H9 (cell line): Measurements from ENCODE around the gene THSD1. TPM values are rescaled to one million over a fixed set of nuclear protein-coding genes. Genes with fewer than 3 reads are reported as not detected.

Source experiments
- DNase-seq: peaks from one replicate; pipeline ENCODE4 v3.0.0-alpha.2; 2017
- H2AFZ ChIP-seq: one replicate; pipeline ENCODE4 v1.6.1; 2013; ENCODE audit warnings: mild to moderate bottlenecking, low read length, control low read depth, moderate library complexity
- H2AK5ac ChIP-seq: 2 replicates; pipeline ENCODE4 v1.6.1; 2013; ENCODE audit warnings: low read length, control low read depth, mixed read lengths; ENCODE audit not compliant: insufficient read length
- H2BK120ac ChIP-seq: one replicate; pipeline ENCODE4 v1.6.1; 2013; ENCODE audit warnings: low read depth, mild to moderate bottlenecking, low read length, control low read depth, inconsistent platforms; ENCODE audit not compliant: poor library complexity, severe bottlenecking
- H2BK12ac ChIP-seq: 2 replicates; pipeline ENCODE4 v1.6.1; 2013; ENCODE audit warnings: low read length, control low read depth, mixed read lengths, low read depth; ENCODE audit not compliant: insufficient read length
- H2BK15ac ChIP-seq: 2 replicates; pipeline ENCODE4 v1.6.1; 2013; ENCODE audit warnings: low read depth, low read length, control low read depth
- H2BK20ac ChIP-seq: one replicate; pipeline ENCODE4 v1.6.1; 2013; ENCODE audit warnings: low read depth, mild to moderate bottlenecking, low read length, control low read depth, inconsistent platforms; ENCODE audit not compliant: poor library complexity, severe bottlenecking
- H2BK5ac ChIP-seq: 2 replicates; pipeline ENCODE4 v1.6.1; 2013; ENCODE audit warnings: low read length, control low read depth, mixed read lengths; ENCODE audit not compliant: insufficient read length
- H3K14ac ChIP-seq: 2 replicates; pipeline ENCODE4 v1.6.1; 2013; ENCODE audit warnings: low read length, control low read depth; ENCODE audit not compliant: insufficient read depth
- H3K18ac ChIP-seq: 2 replicates; pipeline ENCODE4 v1.6.1; 2013; ENCODE audit warnings: low read depth, mild to moderate bottlenecking, mixed read lengths, low read length, control low read depth; ENCODE audit not compliant: insufficient read length
- H3K23ac ChIP-seq: 2 replicates; pipeline ENCODE4 v1.6.1; 2013; ENCODE audit warnings: low read length, control low read depth, mixed read lengths, low read depth; ENCODE audit not compliant: insufficient read length
- H3K23me2 ChIP-seq: 2 replicates; pipeline ENCODE4 v1.6.1; 2013; ENCODE audit warnings: low read depth, mild to moderate bottlenecking, mixed read lengths, low read length, control low read depth; ENCODE audit not compliant: insufficient read length, poor library complexity, severe bottlenecking
- H3K27ac ChIP-seq: 2 replicates; pipeline ENCODE4 v1.5.1; 2013; ENCODE audit warnings: low read length, control low read depth, mixed read lengths, low read depth; ENCODE audit not compliant: insufficient read length
- H3K27me3 ChIP-seq: 2 replicates; pipeline ENCODE4 v1.6.1; 2013; ENCODE audit warnings: low read length, control low read depth, inconsistent platforms; ENCODE audit not compliant: insufficient read depth
- H3K4ac ChIP-seq: 2 replicates; pipeline ENCODE4 v1.6.1; 2013; ENCODE audit warnings: low read depth, mild to moderate bottlenecking, control low read depth, inconsistent platforms, low read length, moderate library complexity
- H3K4me1 ChIP-seq: 2 replicates; pipeline ENCODE4 v1.6.1; 2013; ENCODE audit warnings: low read length, control low read depth, inconsistent platforms; ENCODE audit not compliant: insufficient read depth
- H3K4me2 ChIP-seq: 2 replicates; pipeline ENCODE4 v1.6.1; 2013; ENCODE audit warnings: low read length, control low read depth, mixed read lengths; ENCODE audit not compliant: insufficient read length, insufficient read depth
- H3K56ac ChIP-seq: 2 replicates; pipeline ENCODE4 v1.6.1; 2013; ENCODE audit warnings: low read depth, mild to moderate bottlenecking, mixed read lengths, low read length, control low read depth; ENCODE audit not compliant: insufficient read length
- H3K79me1 ChIP-seq: 2 replicates; pipeline ENCODE4 v1.6.1; 2013; ENCODE audit warnings: low read depth, mild to moderate bottlenecking, moderate library complexity, low read length, control low read depth, inconsistent platforms; ENCODE audit not compliant: insufficient read depth, poor library complexity, severe bottlenecking
- H3K79me2 ChIP-seq: 2 replicates; pipeline ENCODE4 v1.6.1; 2013; ENCODE audit warnings: low read length, control low read depth, inconsistent platforms; ENCODE audit not compliant: insufficient read depth
- H3K9ac ChIP-seq: 2 replicates; pipeline ENCODE4 v1.6.1; 2013; ENCODE audit warnings: low read length, control low read depth, mixed read lengths; ENCODE audit not compliant: insufficient read length; ENCODE audit errors: extremely low read depth
- H3K9me3 ChIP-seq: one replicate; pipeline ENCODE4 v1.6.1; 2013; ENCODE audit warnings: low read depth, low read length, inconsistent platforms; ENCODE audit not compliant: control insufficient read depth
- H3T11ph ChIP-seq: one replicate; pipeline ENCODE4 v1.6.1; 2013; ENCODE audit warnings: mild to moderate bottlenecking, low read length, control low read depth, inconsistent platforms
- H4K20me1 ChIP-seq: one replicate; pipeline ENCODE4 v1.6.1; 2013; ENCODE audit not compliant: control insufficient read depth, insufficient read length, insufficient read depth
- H4K5ac ChIP-seq: 2 replicates; pipeline ENCODE4 v1.6.1; 2013; ENCODE audit warnings: low read depth, mild to moderate bottlenecking, mixed read lengths, low read length, control low read depth; ENCODE audit not compliant: insufficient read length
- H4K8ac ChIP-seq: replicated peaks from 2 replicates; pipeline ENCODE4 v1.6.1; 2013; ENCODE audit warnings: low read length, control low read depth, mixed read lengths, low read depth; ENCODE audit not compliant: insufficient read length
- H4K91ac ChIP-seq: 2 replicates; pipeline ENCODE4 v1.6.1; 2013; ENCODE audit warnings: low read depth, mild to moderate bottlenecking, moderate library complexity, mixed read lengths, low read length, control low read depth; ENCODE audit not compliant: insufficient read length
- H3K27ac Mint-ChIP-seq, 3 experiments: 2 replicates in 2 of 3; 3 replicates in 1 of 3; pipeline ENCODE4 v1.8.0; 2020 to 2021; ENCODE audit warnings: mixed read lengths in 3 of 3, mild to moderate bottlenecking in 1 of 3, moderate library complexity in 1 of 3
- H3K27me3 Mint-ChIP-seq: 2 replicates; pipeline ENCODE4 v1.8.0; 2021; ENCODE audit warnings: low read depth, mild to moderate bottlenecking, moderate library complexity, mixed read lengths
- H3K36me3 Mint-ChIP-seq, 3 experiments: 2 replicates in 2 of 3; 3 replicates in 1 of 3; pipeline ENCODE4 v1.8.0; 2020 to 2021; ENCODE audit warnings: low read depth in 3 of 3, mixed read lengths in 3 of 3; ENCODE audit not compliant: insufficient read depth in 1 of 3
- H3K4me1 Mint-ChIP-seq, 2 experiments: 2 replicates each; pipeline ENCODE4 v1.8.0; 2020; ENCODE audit warnings: mixed read lengths in 2 of 2
- H3K4me3 Mint-ChIP-seq, 2 experiments: 2 replicates in 1 of 2; 3 replicates in 1 of 2; pipeline ENCODE4 v1.8.0; 2020 to 2021; ENCODE audit warnings: mild to moderate bottlenecking in 2 of 2, mixed read lengths in 2 of 2, moderate library complexity in 1 of 2
- H3K9me3 Mint-ChIP-seq, 2 experiments: 2 replicates in 1 of 2; 3 replicates in 1 of 2; pipeline ENCODE4 v1.8.0; 2020; ENCODE audit warnings: mild to moderate bottlenecking in 2 of 2, mixed read lengths in 2 of 2, moderate library complexity in 1 of 2
- WGBS: extraction: QIAGEN DNeasy Blood & Tissue Kit; methylation state at CpG from one replicate; pipeline ENCODE4 v1.1.7; 2013; ENCODE audit warnings: missing lambda C conversion rate, low lambda C conversion rate, mixed read lengths; ENCODE audit not compliant: insufficient read length; ENCODE audit errors: extremely low coverage; 5-methylcytosine and 5-hydroxymethylcytosine counted together
- total RNA-seq: library from RNA; stranded (reverse); gene quantifications from 2 replicates; pipeline ENCODE4 v1.2.1, GENCODE V29; 2021
- TF ChIP-seq, protein P1 (sequence below): fragments of 200-600 bp; sonication (generic); conservative IDR thresholded peaks from 3 replicates; pipeline ENCODE4 v1.8.0; 2021; ENCODE audit warnings: antibody characterized with exemption, mild to moderate bottlenecking

The THSD1 gene
- total RNA-seq, 1 experiment from 2014 or later, result 0.22 TPM

DNA sequence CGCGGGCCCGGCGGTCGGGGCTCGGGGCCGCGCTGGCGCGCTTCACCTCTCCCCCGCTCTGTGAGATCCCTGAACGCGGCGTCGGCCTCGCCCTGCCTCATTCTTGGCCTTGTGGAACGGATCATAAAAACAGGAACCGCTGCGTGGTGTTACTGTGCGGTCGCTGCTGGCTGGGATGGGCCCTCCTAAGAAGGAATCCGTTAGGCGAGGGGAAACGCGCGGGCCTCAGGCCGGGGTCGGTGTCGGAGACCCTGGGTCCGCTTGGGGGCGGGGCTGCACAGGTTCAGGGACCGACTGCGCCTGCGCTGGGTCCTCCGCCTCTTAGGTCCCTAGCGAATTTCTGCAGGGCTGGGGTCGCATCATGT lies 49.7 kb upstream of the THSD1 start:
- no CpG with 5 or more reads among the region's 37 CpGs for WGBS

More for the DNA sequence above, 49.7 kb upstream of the THSD1 start:
- no peak overlapping the region for H4K8ac ChIP-seq
- H3K4me1 ChIP-seq, result no peaks in the 10 kb centered on the region
- no peak overlapping the region for H2BK20ac ChIP-seq
- no peak overlapping the region for H2BK15ac ChIP-seq
- peak overlapping the region; percentile 80; the same call in 1 of the 2 replicates for H3K14ac ChIP-seq
- peak overlapping the region; percentile 67 for H3K18ac ChIP-seq
- peak overlapping the region in 2 of 3 experiments; percentile 93 to 94; a peak in 6 of 7 replicates for H3K27ac Mint-ChIP-seq
- H3K9me3 Mint-ChIP-seq, result no peaks in the 10 kb centered on the region; a peak in 1 of 5 replicates
- H3K27ac ChIP-seq, result no peak overlapping the region
- peak overlapping the region; percentile 85 for H3K9ac ChIP-seq
- peak overlapping the region; percentile 99 for H3K4me2 ChIP-seq
- H4K5ac ChIP-seq, result no peak overlapping the region
- H3K56ac ChIP-seq, result no peak overlapping the region
- no peak overlapping the region for H2BK120ac ChIP-seq
- no peaks in the 10 kb centered on the region for H4K20me1 ChIP-seq
- no peak overlapping the region for H3T11ph ChIP-seq
- H3K23ac ChIP-seq, result no peak overlapping the region
- TF ChIP-seq, protein P1, sequence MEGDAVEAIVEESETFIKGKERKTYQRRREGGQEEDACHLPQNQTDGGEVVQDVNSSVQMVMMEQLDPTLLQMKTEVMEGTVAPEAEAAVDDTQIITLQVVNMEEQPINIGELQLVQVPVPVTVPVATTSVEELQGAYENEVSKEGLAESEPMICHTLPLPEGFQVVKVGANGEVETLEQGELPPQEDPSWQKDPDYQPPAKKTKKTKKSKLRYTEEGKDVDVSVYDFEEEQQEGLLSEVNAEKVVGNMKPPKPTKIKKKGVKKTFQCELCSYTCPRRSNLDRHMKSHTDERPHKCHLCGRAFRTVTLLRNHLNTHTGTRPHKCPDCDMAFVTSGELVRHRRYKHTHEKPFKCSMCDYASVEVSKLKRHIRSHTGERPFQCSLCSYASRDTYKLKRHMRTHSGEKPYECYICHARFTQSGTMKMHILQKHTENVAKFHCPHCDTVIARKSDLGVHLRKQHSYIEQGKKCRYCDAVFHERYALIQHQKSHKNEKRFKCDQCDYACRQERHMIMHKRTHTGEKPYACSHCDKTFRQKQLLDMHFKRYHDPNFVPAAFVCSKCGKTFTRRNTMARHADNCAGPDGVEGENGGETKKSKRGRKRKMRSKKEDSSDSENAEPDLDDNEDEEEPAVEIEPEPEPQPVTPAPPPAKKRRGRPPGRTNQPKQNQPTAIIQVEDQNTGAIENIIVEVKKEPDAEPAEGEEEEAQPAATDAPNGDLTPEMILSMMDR, result no peak
- peaks cover 18 to 39% (median 37%) of the 10 kb centered on the region in 3 experiments for H3K36me3 Mint-ChIP-seq
- H4K91ac ChIP-seq, result no peak overlapping the region
- no peaks in the 10 kb centered on the region for H3K27me3 ChIP-seq
- H3K4me1 Mint-ChIP-seq, result peaks cover 31 to 32% of the 10 kb centered on the region in 2 experiments
- H2BK12ac ChIP-seq, result no peak overlapping the region
- H2BK5ac ChIP-seq, result no peak overlapping the region
- H3K4me3 Mint-ChIP-seq, result peak overlapping the region; percentile 90
- peaks cover 10% of the 10 kb centered on the region for H3K23me2 ChIP-seq
- peaks cover 3% of the 10 kb centered on the region; the same call in 1 of the 2 replicates for H3K79me2 ChIP-seq
- H3K4ac ChIP-seq, result no peak overlapping the region
- no peaks in the 10 kb centered on the region; the same call in 1 of the 2 replicates for H3K27me3 Mint-ChIP-seq
- H3K79me1 ChIP-seq, result peaks cover 3% of the 10 kb centered on the region
- H3K9me3 ChIP-seq, result no peaks in the 10 kb centered on the region
- peak; percentile 86 for DNase-seq
- no peak overlapping the region for H2AFZ ChIP-seq
- no peak overlapping the region for H2AK5ac ChIP-seq
